Activated CD4-positive, CD25-positive, alpha-beta regulatory T cell (primary cell): ENCODE measurements around the gene SUN2.

Experiments used
- DNase-seq, 4 experiments: peaks; one replicate each; lab custom pipeline; 2025; lab: John Stamatoyannopoulos, UW

The SUN2 gene

DNA sequence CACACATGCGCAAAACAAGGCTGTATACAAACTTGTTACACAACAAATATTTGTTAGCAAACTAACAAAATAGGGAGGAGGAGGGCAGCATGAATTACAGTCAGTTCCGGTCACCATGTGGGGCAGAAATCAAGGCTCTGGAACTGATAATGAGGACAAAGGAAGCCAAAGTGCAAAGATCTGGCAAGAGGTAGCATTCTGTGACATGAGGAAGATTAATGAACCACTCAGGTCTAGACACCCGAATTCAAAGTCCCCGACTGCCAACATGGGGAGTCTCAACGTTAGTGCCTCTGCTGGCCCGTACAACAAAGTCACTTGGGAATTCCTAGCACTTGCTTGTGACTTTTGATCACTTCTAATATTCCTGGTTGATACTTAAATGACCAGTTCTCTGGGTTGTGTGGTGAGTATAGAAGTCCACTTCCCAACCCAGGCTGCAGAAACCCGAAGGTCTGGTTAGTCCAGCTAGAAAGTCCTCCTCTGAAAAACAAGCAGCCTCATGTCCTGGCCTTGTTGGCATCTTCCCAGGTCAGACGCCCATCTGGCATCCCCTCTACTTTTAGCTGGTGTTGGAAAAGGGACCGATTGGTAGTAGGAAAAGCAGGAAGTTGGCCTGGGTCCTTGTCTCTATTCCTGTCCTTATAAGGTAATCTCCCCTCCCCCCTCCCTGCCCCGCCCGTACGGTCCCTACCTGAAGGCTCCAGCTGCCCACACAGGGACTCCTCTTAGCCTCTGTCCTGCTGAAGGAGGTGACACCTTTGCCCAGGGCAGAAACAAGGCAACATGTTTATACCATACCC is 1.6 kb downstream of the SUN2 start:
- DNase-seq: no peak

GRCh38 chr22:38751422-38752346 is 4.1 kb downstream of the SUN2 start:
- DNase-seq: peak; percentile 21 to 74 (median 46)

GRCh38 chr22:38751066-38751421 is 4.8 kb downstream of the SUN2 start:
- DNase-seq: no peak

DNA sequence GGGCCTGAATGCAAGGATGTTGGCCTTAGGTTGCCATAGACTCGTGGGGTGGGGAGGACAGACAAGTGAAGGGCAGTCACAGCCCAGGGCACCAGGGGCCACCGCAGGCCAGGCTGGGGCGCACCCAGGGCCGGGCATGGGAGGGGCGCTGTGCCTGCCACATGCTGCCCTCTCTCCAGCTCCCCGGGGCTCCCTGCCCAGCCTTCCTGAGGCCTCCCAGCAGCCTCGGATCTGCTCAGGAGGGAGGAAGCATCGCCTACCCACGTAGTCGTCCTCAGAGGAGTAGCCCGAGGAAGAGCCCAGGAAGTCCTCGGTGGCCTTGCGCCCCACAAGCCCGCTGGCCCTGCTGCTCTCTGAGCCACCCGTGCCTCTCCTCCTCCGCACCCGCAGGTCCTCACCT is 5.2 kb downstream of the SUN2 start:
- no peak for DNase-seq

DNA sequence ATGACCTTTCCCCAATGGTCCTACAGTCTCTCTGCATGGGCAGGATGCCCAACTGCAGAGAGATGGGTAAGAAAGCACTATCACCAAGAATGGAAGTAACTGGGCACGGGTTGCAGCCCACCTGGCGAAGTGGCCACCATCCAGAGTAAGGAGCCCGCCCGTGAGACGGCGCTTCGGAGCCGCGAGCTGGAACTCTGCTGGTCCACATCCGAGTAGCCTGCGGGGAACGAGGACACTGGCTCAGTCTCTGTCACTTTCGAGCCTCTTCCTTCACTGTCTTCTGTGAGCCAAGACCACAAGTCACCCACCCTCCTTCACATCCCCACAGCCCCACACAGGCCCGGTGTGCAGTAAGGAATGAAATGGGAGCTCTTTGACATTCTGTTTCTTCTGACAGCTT is 5.7 kb downstream of the SUN2 start:
- DNase-seq: no peak

DNA sequence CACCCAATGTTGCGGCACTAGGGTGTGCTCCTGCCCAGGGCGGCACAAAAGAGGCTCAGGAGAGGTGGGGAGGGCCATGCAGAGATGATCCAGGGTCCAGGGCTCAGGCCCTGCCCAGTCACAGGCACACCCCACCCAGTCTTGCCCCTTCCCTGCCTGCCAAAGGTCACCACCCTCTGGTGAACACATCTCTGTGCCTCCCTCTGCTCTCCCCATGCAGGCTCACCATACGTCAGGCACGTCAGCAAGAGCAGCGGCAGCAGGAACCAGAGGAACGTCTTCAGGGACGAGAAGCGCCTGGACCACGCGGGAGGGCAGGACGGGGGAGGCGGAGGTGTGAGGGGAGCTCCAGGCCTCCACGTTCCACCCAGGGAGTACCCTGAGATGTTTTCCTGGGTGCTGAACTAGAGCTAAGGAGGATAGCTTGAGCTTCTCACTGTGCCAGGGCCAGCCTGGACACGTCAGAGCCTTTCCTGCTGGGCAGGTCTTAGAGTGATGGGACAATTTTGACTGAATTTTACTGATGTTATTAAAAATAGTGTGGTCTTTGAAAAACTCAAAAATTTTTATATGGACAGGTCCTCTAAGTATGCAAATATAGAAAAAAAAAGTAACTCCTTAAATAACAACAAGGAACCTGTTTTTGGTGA is 7.2 kb downstream of the SUN2 start:
- no peak for DNase-seq

DNA sequence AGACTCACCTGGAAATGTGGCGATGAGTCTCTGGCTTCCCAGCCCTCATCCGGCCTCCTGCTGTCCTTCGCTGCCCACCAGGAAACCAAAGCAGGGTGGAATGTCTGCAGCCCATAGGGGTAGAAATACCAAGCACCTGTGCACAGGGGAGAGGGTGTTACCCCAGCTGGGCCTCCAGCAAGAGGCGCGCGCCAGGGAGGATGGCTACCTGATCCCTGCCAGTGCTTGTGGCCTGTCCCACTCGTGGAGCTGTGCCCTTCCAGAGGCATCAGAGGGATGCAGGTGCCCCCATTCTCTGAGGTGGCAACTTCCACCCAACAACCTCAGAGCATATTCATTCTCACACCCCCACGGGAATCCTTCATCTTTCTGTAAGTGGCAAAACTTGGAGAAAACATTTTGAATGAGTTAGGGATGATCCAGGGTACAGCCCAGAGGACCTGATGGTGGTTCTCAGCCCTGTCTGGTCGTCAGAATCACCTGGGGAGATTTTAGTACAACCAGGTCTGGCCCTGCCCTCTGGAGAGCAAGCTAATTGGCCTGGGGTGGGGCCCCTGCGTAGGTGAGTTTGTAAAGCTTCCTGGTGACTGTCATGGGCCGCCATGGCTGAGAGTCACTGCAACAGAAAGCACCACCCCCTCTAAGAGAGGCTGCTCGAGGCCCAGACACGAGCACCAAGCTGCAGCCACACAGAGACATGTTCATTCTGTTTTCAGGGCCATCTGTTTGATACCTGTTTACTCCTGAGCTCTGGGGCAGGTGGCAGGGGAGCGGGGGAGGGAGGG is 9.9 kb downstream of the SUN2 start:
- no peak for DNase-seq

- DNase-seq: no peak
Measured at GRCh38 chr22:38744981-38745380, 10.8 kb downstream of the SUN2 start.

GRCh38 chr22:38742176-38742942 is 13.4 kb downstream of the SUN2 start:
- DNase-seq: no peak

- DNase-seq: no peak
Measured at GRCh38 chr22:38741576-38741975, 14.2 kb downstream of the SUN2 start.

GRCh38 chr22:38741166-38741565 is 14.6 kb downstream of the SUN2 start:
- no peak for DNase-seq

- no peak for DNase-seq
Measured at GRCh38 chr22:38740754-38741153, 15.0 kb downstream of the SUN2 start.

DNA sequence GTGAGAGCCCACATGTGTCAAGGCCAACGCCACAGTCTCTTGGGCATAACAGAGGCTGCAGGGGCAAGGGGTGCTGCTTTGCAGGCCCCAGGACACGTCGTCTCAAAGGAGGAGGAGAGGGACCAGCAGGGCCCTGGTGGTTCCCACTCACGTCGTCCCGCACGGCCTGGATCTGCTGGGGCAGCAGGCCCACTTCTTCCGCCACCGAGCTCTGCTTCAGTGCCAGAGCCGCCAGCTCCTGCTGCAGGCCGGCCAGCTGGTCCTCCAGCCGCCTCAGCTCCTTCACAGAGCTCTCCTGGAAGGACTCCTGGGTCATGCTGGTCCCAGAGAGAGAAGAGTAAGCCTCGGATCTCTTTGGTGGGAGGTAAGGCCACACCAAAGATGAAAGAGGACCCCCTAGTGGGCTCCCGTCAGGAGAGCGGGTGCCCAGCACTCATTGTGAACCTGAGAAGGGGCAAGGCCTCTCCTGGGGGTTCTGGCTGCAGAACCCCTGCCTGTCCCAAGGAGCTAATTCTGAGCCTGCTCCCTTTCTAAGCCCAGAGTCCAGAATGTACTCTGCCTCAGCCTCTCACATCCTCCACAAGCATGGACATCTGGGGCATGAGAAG is 15.6 kb downstream of the SUN2 start:
- DNase-seq: no peak

DNA sequence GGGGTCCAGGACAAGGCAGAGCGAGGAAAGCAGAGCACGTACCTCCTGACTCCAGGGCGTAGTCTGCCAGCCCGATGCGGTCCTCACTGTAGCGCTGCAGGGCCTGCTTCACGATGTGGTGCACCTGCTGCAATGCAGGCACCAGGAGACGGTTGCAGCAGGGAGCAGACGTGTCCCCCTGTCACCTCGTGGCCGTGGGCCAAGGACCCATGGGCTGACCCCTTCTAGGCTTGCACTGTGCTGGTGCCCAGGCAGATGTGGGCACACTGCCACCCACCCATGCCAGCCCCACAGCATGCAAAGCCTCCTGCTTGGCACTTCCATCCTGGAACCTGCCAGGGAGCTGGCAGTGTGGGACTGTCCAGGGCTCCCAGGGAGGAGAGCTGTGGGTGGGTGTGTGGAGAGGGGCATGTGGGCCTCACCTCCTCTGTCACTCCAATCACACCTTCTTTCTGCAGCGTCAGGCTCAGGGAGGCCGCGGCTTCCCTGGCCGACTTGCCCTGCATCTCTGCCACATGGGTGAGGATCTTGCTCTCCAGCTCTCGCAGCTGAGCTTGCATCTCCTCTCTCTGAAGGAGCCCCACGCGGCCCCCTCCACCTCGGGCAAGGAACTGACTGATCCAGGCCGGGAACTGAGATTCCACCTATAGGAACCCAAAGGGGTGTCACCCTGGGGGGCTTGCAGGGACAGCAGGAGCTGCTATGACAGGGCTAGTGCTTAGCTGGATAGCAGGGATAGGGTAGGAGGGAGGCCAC is 16.3 kb downstream of the SUN2 start:
- DNase-seq: no peak

GRCh38 chr22:38738475-38739070 is 17.2 kb downstream of the SUN2 start:
- no peak for DNase-seq

DNA sequence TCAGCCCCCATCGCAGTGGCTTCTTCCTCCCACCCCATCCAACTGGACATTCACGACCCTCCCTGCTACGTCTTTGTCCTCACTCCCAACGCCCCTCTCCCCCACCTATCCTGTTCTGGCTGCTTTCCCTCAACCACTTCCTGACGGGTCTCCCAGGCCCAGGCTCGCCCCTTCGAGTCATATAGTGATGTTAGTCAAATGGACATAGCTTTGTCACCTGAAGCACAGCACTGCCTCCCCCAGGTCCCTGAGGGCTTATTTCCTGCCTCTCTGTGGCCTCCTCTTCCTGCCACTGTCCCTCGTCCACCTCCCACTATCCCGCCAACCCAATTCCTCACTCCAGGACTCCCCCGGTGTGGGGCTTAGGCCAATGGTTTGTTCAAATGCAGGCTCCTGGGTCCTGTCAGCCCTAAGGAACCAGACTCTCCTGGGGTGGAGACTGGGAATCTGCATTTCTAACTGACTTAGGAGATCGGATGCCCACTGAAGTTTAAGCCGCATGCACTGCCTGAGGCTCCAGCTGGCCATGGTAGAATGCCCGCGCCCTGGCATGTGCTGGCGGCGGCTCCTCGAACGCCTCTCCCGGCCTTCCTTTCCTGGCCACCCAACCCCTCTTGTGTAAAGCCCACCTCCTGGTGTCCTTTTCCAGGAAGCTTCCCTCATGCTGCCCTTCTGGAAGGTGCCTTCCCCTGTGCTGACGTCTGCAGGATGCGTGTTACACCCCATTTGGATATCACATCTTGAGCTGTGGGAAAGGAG is 18.3 kb downstream of the SUN2 start:
- DNase-seq: no peak

DNA sequence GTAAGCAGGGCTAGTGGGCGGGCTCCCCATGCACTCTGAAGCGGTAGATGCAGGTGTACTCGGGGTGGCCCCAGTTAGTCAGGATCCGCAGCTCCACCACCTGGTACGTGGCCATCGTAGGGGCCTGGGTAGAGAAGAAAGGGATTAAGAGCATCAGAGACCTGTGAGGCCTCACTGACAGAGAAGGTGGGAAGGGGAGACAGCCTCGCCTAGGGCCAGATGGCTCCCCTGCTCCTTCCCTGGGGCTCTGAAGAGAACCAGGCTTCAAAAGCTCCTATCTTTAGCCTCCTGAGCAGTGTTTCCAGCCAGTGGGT is 19.6 kb downstream of the SUN2 start:
- no peak for DNase-seq

DNA sequence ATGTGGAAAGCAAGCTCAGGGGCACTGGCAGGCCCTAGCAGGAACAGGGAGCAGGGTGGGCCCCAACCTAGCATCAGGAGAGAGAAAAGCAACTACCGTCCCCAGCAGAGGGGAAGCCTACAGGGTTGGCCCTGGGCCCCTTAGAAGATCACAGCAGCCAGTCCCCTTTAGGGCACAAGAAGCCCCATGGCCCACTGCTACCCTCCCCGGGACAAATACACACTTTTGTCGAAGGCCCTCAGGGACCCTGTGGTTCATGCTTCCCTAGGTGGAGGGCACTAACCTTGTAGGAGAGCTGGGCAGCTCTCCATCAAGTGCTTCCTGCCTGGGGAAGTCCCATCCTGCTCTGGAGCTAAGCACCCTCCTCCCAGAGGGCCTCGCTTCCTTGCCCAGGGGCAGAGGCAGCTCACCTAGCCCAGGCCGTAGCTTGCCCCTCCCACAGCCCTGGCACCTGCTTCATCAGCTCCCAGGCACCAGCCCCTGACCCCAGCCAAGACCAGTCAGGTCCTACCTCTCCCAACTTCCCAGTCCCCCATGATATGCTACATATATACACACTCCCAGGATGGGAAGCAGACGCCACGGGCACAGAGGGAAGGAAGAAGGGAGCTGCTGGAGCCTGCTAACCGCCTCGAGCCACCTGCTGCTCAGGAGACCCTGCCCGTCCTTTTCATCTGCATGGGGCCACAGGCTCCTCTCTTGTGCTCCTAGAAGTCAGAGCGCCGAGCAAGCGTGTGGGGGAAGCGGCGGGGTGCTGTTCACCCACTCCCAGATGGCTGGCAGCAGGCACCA is 20.1 kb downstream of the SUN2 start:
- no peak for DNase-seq
